CD1c-positive myeloid dendritic cell (primary cell): ENCODE results near the gene GPD1.

Experiments
- DNase-seq: peaks from one replicate; pipeline ENCODE4 v3.0.0-alpha.2; 2016; ENCODE audit errors: extremely low spot score

Gene GPD1

DNA sequence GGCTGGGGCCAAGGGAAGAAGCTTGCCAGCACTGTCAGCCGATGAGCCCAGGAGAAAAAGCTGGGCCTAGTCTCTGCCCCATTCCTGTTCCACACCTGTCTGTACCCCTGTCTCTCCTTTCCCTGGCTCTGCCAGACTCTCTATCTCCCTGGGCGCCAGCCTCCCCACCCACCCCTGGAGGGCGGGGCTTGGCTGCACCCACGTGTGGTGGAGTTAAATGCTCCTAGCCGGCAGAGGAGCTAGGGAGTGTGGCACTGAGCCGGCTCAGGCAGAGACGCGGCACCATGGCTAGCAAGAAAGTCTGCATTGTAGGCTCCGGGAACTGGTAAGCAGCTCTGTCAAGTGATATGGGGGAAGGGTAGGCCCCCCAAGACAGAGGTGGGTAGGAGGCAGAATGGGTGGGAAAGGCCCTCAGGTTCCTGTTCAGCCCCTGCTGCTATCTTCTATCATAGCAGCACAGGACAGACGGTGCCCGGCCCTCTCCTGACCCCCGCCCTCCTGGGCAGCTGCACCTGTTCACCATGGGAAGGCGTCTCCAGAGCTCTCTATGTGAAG, at the start of gene GPD1:
GPD1 (plus strand) TSS at position 242 of the 555 bp plus-strand sequence; CDS start at position 285, 43 bp downstream.
- DNase-seq = peak; percentile 29

- DNase-seq = peak; percentile 63
Measured at GRCh38 chr12:50055831-50056638, 47.8 kb upstream of the GPD1 start.

- no peak for DNase-seq
Measured at GRCh38 chr12:50056639-50056976, 47.2 kb upstream of the GPD1 start.

DNA sequence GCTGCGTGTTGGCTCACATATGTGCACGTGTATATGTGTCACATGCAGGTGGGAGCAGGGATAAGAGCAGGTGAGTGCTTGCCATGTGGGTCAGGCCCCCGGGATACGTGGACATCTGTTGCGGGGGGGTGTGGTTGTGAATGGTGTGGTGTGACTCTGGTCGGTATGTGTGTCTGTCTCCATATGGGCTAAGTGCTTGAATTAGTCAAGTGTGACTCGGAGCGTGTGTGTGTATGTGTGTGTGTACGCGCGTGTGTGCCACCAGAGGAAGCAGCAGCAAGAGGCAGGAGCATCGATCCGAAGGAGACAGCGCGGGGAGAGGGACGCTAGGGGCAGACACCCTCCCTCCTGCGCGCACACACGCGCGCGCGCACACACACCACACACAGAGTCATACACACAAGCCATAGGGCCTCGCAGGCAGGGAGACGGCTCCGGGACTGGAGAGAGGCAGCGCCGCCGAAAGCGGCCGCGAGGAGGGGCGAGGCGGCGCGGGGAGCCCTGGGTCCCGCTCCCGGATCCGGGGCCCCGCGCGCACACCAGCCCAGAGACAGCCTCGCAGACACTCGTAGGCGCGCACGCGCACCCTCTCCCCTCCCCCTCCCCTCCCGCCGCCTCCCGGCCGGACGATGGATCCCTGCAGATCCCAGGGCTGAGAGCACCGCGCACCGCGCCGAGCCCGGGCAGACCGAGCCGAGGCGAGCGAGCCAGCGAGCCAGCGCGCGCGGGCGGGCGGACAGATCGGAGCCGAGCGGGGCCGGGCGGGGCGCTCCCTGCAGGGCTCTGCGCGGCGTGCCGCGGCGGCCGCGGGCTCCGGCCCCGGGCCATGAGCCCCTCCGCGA, 46.6 kb upstream of the GPD1 start, which contains the start of gene ASIC1:
ASIC1 (plus strand) TSS at position 597 of the 842 bp plus-strand sequence. CDS start 1,171 bp downstream, outside the sequence.
- DNase-seq = peak; percentile 48

DNA sequence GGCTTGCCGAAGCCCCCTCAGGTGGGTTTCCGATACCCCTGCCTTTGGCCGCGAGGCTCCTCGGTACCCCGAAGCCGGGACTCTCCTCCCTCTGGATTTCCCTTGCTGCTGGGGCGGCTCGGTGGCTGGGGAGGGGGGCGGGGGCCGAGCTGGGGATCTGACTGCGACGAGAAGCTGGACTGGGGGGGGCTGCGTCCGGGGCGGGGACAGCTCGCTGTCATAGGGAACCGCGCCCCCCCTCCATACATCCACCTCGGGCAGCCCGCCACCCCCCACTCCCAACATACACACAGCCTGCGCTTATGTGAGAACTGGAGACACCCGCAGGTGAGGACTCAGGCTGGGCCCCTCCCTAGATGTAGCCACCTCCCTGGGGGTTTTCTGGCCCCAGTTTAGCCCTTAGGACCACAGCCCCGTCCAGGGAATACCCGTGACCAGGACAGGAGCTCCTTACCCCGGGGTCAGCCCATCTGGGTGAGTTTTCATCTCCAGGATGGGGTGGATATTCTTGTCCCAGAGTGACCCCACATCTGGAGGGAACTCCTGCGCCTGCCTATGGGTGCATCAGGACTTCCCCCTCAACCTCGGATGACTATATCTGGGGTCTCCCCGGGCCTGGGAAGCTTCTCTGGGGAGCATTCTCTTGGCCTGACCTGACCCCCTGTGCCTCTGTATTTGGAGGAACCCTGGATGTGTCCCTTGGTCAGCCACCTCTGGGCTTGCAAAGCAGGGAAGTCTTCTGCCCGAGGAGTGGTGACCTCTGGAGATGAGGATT, 45.7 kb upstream of the GPD1 start:
- DNase-seq = no peak

GRCh38 chr12:50058743-50059312, 45.0 kb upstream of the GPD1 start:
- DNase-seq = no peak

DNA sequence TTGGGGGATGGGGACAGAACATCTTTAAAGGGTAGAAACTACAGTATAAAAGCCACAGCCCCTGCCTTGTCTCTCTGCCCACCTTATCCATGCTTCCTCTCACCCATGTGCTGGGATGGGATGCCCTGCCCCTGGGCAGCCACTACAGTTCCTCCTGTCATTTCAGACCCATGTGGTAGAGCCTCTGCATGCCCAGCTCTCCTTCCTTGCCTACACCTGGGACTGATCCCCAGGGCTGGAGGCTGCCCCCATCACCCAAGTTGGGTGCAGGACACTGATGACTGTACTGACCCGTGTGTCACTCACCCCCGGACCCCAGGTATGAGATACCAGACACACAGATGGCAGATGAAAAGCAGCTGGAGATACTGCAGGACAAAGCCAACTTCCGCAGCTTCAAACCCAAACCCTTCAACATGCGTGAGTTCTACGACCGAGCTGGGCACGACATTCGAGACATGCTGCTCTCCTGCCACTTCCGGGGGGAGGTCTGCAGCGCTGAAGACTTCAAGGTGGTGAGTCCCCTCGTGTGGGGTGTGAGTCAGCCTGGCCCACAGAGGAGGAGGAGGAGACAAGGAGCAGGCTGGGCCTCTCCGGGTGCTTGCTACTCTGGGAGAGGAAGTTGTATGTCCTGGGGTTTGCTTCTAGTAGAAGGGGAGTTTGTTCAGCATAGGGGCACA, 44.2 kb upstream of the GPD1 start:
- peak; percentile 45 for DNase-seq

DNA sequence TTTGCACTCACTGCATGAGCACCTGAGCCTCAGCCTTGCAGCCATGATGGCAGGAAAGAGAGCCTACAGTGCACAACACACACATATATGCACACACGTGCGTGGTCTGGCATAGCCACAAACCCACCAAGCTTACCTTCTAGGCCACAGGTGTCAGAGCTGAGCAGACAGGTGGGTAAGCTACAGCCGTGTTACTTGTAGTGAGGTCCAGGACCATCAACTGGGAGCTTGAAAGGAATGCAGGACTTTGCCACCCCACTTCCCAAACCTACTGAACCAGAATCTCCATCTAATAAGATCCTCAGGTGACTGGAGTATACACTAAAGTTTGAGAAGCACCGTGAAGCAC, 43.7 kb upstream of the GPD1 start:
- DNase-seq = no peak

DNA sequence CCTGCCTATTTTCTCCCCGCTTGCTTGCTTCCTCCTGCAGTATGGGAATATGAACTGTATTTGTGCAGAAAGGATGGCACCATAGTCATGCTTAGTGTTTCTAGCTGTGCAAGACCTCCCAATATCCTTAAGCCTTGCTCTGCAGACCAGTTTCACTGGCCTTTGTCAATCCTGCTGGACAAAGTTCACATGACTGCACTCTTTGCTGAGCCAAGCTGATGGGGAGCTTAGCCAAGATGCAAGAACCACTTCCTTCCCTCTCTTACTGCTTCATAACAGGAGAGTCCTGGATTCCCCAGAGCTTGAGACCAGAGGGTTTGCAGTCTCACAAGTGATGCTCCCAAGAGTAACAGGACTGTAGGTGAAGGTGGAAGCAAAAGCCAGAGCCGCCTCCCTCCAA, 42.6 kb upstream of the GPD1 start:
- DNase-seq = peak; percentile 8

- DNase-seq = no peak
Measured at GRCh38 chr12:50061946-50062686, 41.7 kb upstream of the GPD1 start.

GRCh38 chr12:50062728-50063460, 40.9 kb upstream of the GPD1 start:
- DNase-seq = no peak

DNA sequence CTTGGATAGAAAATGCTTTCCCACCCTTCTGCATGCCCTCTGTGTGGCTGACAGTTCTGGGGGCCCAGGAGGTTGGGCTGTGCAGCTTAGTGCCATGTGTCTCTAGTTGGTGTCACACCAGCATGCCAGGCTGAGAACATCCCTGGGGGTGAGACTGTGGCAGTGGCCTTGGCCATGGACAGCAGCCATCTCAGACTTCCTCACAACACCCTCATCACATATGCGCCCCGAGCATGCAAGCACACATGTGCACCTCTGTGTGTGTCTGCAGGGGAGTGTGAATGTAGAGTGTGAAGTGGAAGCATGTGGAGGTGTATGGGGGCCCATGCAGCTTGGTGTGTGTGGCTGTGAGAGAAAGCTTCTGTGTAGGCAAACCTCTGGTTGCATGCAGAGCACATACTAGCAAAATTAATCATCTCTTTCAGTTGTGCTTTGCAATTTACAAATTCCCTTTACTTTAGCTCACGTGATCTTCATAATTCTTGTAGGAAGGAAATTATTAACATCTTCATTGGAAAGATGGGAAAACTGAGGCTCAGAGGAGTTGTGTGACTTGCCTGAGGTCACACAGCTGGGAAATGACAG, 38.0 kb upstream of the GPD1 start:
- no peak for DNase-seq

DNA sequence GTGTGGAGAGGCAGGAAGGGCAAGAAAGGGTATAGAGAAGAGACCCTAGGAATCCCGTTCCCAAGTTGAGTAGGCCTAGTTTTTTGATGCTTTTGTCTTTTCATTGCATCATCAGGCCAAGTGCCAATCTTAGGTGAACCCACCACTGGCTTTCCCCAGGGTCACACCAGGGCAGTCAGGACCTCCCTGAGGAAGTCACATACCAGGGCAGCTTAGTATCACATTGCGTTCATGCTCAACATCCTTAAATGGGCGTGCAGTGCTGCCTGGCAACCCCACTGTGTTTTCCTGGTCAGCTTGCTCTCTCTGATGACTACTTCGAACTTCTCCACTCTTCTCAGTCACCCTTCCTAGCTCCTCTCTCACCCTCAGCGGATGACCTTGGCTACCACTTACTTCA, 37.4 kb upstream of the GPD1 start:
- peak; percentile 49 for DNase-seq

- no peak for DNase-seq
Measured at GRCh38 chr12:50069069-50069468, 34.7 kb upstream of the GPD1 start.

DNA sequence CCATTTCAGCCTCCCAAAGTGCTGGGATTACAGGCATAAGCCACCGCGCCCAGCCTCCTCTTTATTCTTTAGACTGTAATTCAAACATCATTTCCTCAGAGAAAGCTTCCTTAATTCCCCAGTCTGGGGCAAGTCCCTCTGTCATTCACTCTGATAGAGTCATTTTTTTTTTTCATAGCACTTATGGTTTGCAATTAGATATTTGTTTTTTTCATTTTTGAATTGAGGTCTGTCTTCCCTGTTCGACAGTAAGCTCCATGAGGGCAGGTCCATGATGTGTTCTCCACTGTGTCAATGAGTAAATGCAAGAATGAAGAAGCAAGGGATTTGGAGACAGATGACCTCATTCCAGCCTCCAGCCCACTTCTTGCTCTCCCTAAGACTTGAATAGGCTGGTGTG, 34.3 kb upstream of the GPD1 start:
- no peak for DNase-seq

GRCh38 chr12:50070314-50071060, 33.3 kb upstream of the GPD1 start:
- peak; percentile 91 for DNase-seq

GRCh38 chr12:50072198-50072907, 31.5 kb upstream of the GPD1 start:
- DNase-seq = no peak

DNA sequence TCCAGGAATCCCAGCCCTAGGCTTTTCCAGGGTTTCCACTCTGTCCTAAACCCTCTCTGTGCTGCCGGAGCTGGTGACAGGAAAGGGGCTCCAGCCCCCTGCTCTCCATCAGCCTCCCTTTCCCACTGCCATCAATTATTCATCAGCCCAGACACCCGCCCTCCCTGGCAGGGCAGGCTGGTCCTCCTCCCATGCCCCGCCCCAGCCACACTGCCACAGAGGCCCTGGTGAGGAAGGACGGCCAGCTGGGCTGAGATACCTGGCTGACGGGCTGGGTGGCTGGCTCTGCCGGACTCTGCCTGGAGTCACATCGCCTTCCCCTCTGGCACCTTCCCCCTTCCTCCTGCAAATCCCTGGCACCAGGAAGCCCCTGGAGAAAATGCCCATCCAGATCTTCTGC, 30.6 kb upstream of the GPD1 start:
- DNase-seq = no peak
